ENCODE data around the gene ATXN10. TPM values are rescaled to one million over a fixed set of nuclear protein-coding genes. Genes with fewer than 3 reads are reported as not detected.
"Not testable (repeated sequence)": the region's sequence is repeated elsewhere in the genome, so short reads cannot be mapped to it uniquely, and the experiment has no call there.

The ATXN10 gene
- total RNA-seq, 2 donors from 2014 or later = 74.0 to 97.0 TPM

DNA sequence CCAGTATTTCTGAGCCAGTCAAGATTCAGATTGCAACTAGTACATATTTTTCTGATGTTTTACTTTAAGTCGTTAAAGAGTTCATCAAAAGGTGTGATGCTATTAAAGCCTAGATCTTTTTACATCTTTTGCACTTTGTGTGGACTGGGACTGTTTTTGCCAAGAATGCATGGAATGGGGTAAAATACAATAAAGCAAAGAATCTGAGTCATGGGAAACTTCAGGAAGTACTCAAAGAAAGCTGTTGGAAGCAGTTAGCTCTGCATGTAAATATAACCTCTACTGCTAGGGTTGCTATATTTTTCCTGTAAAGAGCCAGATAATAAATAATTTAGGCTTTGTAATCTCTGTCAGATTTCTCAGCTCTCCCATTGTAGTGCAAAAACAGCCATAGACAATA, 20.9 kb downstream of the ATXN10 start:
- no peaks in the 10 kb centered on the region for H3K9me3 Mint-ChIP-seq
- peaks cover 6 to 19% of the 10 kb centered on the region in 2 donors for H3K4me1 Mint-ChIP-seq (ENCODE audit: low read depth in 2 of 2)
- DNase-seq (ENCODE audit: low spot score) (no peak), ATAC-seq (no peak)
- H3K36me3 Mint-ChIP-seq = peaks cover 4% of the 10 kb centered on the region
- no peaks in the 10 kb centered on the region for H3K27me3 Mint-ChIP-seq
- H3K4me3 Mint-ChIP-seq = no peak overlapping the region
- H3K27ac Mint-ChIP-seq = no peak overlapping the region

DNA sequence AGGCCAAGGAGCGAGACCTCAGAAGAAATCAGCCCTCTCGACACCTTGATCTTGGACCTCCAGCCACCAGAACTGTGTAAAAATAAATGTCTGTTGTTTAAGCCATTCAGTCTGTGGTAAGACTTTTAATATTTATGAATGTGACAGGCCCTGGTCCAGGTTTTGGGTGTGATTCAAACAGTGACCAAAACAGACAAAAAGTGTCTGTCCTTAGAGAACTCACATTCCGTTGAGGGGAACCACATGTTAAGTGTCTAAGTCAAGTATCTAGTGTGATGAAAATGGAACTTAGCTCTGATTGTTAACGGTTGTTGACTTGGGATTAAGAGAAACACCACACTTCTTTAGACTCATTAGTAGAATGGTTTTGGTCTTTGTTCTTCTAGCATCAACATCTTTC, 22.2 kb downstream of the ATXN10 start:
- H3K27ac Mint-ChIP-seq = no peak overlapping the region
- no peak for DNase-seq (ENCODE audit: low spot score)
- H3K4me1 Mint-ChIP-seq (ENCODE audit: low read depth in 2 of 2) = peaks cover 5 to 14% of the 10 kb centered on the region in 2 donors
- H3K36me3 Mint-ChIP-seq = peaks cover 4% of the 10 kb centered on the region
- ATAC-seq = no peak
- H3K4me3 Mint-ChIP-seq = no peak overlapping the region
- H3K9me3 Mint-ChIP-seq = no peaks in the 10 kb centered on the region
- H3K27me3 Mint-ChIP-seq = no peaks in the 10 kb centered on the region

DNA sequence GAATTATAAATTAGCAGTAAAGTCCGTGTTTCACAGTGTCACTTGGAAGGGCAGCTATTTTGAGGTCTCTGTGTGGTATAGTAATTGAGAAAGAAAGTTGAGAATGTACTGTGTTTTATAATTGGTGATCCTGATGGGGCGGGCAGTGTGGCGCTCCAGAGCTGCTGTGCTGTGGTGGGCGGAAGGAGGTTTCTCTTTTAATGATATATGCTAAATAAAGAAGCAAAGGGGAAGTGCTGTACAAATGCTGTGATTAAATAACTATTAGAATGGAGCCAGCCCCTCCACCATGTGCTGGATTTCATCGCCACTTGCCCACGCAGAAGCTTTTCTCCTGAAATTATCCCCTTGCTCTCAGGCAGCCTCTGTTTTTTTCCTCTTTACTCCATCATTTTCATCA, 24.6 kb downstream of the ATXN10 start:
- peaks cover 0 to 4% of the 10 kb centered on the region in 2 donors for H3K4me1 Mint-ChIP-seq (ENCODE audit: low read depth in 2 of 2)
- no peaks in the 10 kb centered on the region for H3K9me3 Mint-ChIP-seq
- no peak for ATAC-seq
- no peak overlapping the region for H3K27ac Mint-ChIP-seq
- no peak overlapping the region for H3K4me3 Mint-ChIP-seq
- no peak for DNase-seq (ENCODE audit: low spot score)
- no peaks in the 10 kb centered on the region for H3K27me3 Mint-ChIP-seq
- H3K36me3 Mint-ChIP-seq = peaks cover 8% of the 10 kb centered on the region

DNA sequence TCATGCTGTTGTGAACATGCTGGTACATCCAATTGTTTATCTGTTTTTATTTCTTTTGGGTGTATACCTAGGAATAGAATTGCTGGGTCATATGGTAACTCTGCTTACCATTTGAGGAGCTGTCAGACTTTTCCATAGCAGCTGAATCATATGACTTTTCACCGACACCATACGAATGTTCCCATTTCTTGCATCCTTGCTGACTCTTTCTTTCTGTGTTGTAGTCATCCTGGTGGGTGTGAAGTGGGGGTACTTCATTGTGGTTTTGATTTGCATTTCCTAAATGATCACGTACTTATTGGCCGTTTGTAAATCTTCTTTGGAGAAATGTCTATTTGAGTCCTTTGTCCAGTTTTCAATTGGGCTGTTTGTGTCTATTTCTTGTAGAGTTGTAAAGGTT, 26.5 kb downstream of the ATXN10 start:
- Mint-ChIP-seq H3K27me3 (no peaks in the 10 kb centered on the region), H3K4me3 (no peak overlapping the region), H3K36me3 (peaks cover 14% of the 10 kb centered on the region), H3K27ac (no peak overlapping the region), H3K9me3 (no peaks in the 10 kb centered on the region), H3K4me1 (ENCODE audit: low read depth in 2 of 2) (peaks cover 0 to 4% of the 10 kb centered on the region in 2 donors)
- ATAC-seq (no peak), DNase-seq (ENCODE audit: low spot score) (no peak)

- Mint-ChIP-seq H3K4me1 (ENCODE audit: low read depth in 2 of 2) (peaks cover 1 to 3% of the 10 kb centered on the region in 2 donors), H3K36me3 (peaks cover 23% of the 10 kb centered on the region), H3K4me3 (no peak overlapping the region), H3K9me3 (no peaks in the 10 kb centered on the region), H3K27me3 (no peaks in the 10 kb centered on the region), H3K27ac (no peak overlapping the region)
- no peak for ATAC-seq
- DNase-seq (ENCODE audit: low spot score) = no peak
Measured at GRCh38 chr22:45702981-45703380, 31.3 kb downstream of the ATXN10 start.

- Mint-ChIP-seq H3K27me3 (no peaks in the 10 kb centered on the region), H3K36me3 (peaks cover 23% of the 10 kb centered on the region), H3K27ac (no peak overlapping the region), H3K4me3 (no peak overlapping the region), H3K4me1 (ENCODE audit: low read depth in 2 of 2) (peaks cover 4 to 6% of the 10 kb centered on the region in 2 donors), H3K9me3 (no peaks in the 10 kb centered on the region)
- ATAC-seq (no peak), DNase-seq (ENCODE audit: low spot score) (no peak)
Measured at GRCh38 chr22:45703758-45704157, 32.1 kb downstream of the ATXN10 start.

DNA sequence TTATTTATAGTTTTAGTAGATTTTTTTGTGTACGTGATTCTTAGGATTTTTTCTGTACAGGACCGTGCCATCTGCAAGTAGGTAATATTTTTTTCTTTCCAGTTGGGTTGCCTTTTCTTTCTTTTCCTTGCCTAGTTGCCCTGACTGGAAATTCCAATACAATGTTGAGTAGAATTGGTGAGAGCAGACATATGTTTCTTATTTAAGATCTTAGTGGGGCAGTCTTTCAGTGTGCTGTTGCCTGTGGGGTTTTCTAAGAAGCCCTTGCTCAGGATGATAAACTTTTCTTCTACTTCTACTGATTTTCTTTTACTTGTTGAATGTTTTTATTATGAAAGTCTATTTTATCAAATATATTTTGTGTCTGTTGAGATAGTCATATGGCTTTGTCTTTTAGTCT, 33.0 kb downstream of the ATXN10 start:
- H3K9me3 Mint-ChIP-seq = no peaks in the 10 kb centered on the region
- H3K27me3 Mint-ChIP-seq = no peaks in the 10 kb centered on the region
- no peak overlapping the region for H3K27ac Mint-ChIP-seq
- no peak for DNase-seq (ENCODE audit: low spot score)
- ATAC-seq = no peak
- H3K4me1 Mint-ChIP-seq (ENCODE audit: low read depth in 2 of 2) = peaks cover 12 to 13% of the 10 kb centered on the region in 2 donors
- H3K4me3 Mint-ChIP-seq = no peak overlapping the region
- peaks cover 29% of the 10 kb centered on the region for H3K36me3 Mint-ChIP-seq

DNA sequence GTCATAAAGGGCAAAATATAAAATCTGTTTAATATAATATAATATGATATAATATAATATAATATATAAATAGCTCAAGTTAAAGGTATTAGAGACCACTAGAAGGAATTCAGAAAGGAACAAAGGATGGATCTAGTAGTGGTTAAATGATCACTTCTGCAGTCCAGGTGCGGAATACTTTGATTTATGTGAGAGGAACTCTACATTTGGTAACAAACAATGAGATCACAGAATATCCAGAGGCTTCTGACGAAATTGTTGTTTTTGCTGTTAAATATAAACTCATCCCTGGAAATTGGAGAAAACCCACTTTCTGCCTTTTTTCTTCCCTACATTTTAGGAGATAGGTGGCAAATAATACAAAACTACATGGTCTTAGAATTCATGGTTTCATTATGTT, 36.0 kb downstream of the ATXN10 start:
- Mint-ChIP-seq H3K9me3 (no peaks in the 10 kb centered on the region), H3K27ac (no peak overlapping the region), H3K27me3 (no peaks in the 10 kb centered on the region), H3K36me3 (peaks cover 32% of the 10 kb centered on the region), H3K4me3 (no peak overlapping the region), H3K4me1 (ENCODE audit: low read depth in 2 of 2) (peaks cover 19 to 20% of the 10 kb centered on the region in 2 donors)
- ATAC-seq (no peak), DNase-seq (ENCODE audit: low spot score) (no peak)

GRCh38 chr22:45708145-45708544, 36.5 kb downstream of the ATXN10 start:
- Mint-ChIP-seq H3K36me3 (peaks cover 27% of the 10 kb centered on the region), H3K9me3 (no peaks in the 10 kb centered on the region), H3K4me1 (ENCODE audit: low read depth in 2 of 2) (peaks cover 19 to 20% of the 10 kb centered on the region in 2 donors), H3K4me3 (no peak overlapping the region), H3K27ac (no peak overlapping the region), H3K27me3 (no peaks in the 10 kb centered on the region)
- DNase-seq (ENCODE audit: low spot score) (no peak), ATAC-seq (no peak)

DNA sequence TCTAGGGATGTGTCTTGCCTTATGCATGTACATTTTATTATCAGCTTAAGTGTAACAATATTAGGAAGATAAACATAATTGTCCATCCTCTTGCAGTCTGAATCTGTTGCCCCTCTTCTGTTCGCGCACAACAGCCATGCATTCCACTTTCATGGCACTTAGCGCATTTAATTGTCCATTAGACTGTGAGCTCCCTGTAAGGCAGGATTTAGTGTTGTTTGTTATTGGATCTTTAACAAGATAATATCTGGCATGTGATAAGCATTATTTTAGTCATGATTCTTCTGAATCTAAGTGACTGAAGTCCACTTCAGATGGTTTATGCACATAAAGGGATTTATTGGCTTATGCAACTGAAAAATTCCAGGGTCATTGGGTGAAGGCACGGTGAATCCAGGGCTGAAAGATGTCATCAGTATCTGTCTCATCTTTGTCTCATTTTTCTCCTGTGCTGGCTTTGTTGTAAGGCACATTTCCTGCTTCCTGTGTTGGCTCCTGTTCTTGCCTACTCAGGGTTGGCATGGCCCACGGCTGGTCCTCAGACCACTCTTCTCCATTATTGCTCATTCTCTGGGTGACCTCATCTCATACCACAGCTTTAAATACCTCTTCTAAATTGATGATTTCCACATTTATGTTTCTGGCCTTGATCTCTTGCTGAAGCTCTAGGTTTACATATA, 37.6 kb downstream of the ATXN10 start:
- Mint-ChIP-seq H3K9me3 (no peaks in the 10 kb centered on the region), H3K4me1 (ENCODE audit: low read depth in 2 of 2) (peaks cover 19 to 20% of the 10 kb centered on the region in 2 donors), H3K27ac (no peak overlapping the region), H3K36me3 (peaks cover 23% of the 10 kb centered on the region), H3K27me3 (no peaks in the 10 kb centered on the region), H3K4me3 (no peak overlapping the region)
- ATAC-seq = peak in 1 of 2 donors; percentile 57
- no peak for DNase-seq (ENCODE audit: low spot score)

DNA sequence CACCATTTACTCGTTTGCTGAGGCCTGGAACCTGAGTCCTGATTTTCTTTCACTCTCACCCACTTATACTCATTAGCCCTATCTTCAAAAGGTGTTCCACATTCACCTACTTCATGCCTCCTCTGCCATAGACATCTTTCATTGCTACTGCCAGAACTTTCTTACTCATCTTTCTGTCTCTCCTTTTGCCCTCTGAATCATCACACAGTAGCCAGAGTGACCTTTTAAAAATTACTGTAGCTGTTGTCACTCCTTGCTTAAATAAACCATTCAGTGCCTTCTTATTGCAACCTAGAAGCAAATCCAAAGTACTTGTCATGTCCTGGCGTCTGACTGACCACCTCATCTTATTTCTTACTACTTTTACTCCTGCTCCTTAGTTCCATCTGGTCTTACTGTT, 38.2 kb downstream of the ATXN10 start:
- H3K27me3 Mint-ChIP-seq = no peaks in the 10 kb centered on the region
- ATAC-seq (no peak), DNase-seq (ENCODE audit: low spot score) (no peak)
- H3K4me3 Mint-ChIP-seq = no peak overlapping the region
- no peaks in the 10 kb centered on the region for H3K9me3 Mint-ChIP-seq
- peaks cover 19 to 20% of the 10 kb centered on the region in 2 donors for H3K4me1 Mint-ChIP-seq (ENCODE audit: low read depth in 2 of 2)
- H3K36me3 Mint-ChIP-seq = peaks cover 25% of the 10 kb centered on the region
- no peak overlapping the region for H3K27ac Mint-ChIP-seq

DNA sequence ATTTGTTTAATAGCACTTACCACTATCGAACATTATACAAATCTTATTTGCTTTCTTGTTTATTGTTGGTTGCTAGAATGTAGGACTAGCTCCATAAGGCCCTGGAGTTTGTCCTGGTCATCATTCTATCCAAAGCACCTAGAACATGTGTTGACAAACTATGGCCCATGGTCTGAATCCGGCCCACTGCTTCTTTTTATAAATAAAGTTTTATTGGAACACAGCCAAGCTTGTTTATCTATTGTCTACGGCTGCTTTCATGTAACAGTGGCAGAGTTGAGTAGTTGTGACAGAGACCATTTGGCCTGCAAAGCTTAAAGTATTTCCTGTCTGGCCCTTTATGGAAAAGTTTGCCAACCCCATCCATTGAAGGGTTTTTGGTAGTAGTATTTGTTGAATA, 38.8 kb downstream of the ATXN10 start:
- no peak for ATAC-seq
- peaks cover 17 to 20% of the 10 kb centered on the region in 2 donors for H3K4me1 Mint-ChIP-seq (ENCODE audit: low read depth in 2 of 2)
- DNase-seq (ENCODE audit: low spot score) = no peak
- H3K27ac Mint-ChIP-seq = no peak overlapping the region
- H3K4me3 Mint-ChIP-seq = no peak overlapping the region
- no peaks in the 10 kb centered on the region for H3K27me3 Mint-ChIP-seq
- peaks cover 28% of the 10 kb centered on the region for H3K36me3 Mint-ChIP-seq
- no peaks in the 10 kb centered on the region for H3K9me3 Mint-ChIP-seq

- H3K4me1 Mint-ChIP-seq (ENCODE audit: low read depth in 2 of 2) = peaks cover 9 to 11% of the 10 kb centered on the region in 2 donors
- H3K27me3 Mint-ChIP-seq; DNase-seq (ENCODE audit: low spot score); H3K9me3 Mint-ChIP-seq; H3K27ac Mint-ChIP-seq; H3K4me3 Mint-ChIP-seq; ATAC-seq: not testable (repeated sequence)
- H3K36me3 Mint-ChIP-seq = peaks cover 16% of the 10 kb centered on the region
Measured at GRCh38 chr22:45714390-45714789, 42.8 kb downstream of the ATXN10 start.

DNA sequence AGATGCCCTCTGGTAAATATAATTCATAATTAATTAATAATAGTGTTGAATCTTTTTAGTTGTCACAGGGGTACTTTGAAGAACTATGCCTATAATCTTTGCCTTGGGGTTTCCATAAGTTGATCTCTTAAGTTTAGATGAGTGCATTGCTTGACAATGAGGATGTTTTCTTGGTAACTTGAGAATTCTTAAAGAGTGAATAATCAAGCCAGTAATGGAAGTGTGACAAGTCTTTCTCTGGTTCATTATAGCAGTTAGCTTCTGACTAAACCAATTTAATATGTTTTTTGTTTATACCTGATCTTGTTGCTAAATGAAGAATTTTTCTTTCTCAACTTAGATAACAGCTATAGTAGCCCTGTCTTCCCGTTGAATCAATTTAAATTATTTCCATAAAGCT, 46.2 kb downstream of the ATXN10 start:
- H3K4me1 Mint-ChIP-seq (ENCODE audit: low read depth in 2 of 2) = peaks cover 4 to 7% of the 10 kb centered on the region in 2 donors
- peaks cover 9% of the 10 kb centered on the region for H3K36me3 Mint-ChIP-seq
- no peaks in the 10 kb centered on the region for H3K9me3 Mint-ChIP-seq
- no peak for ATAC-seq
- no peak overlapping the region for H3K4me3 Mint-ChIP-seq
- no peak overlapping the region for H3K27ac Mint-ChIP-seq
- DNase-seq (ENCODE audit: low spot score) = no peak
- no peaks in the 10 kb centered on the region for H3K27me3 Mint-ChIP-seq

- Mint-ChIP-seq H3K4me3 (no peak overlapping the region), H3K9me3 (no peaks in the 10 kb centered on the region), H3K4me1 (ENCODE audit: low read depth in 2 of 2) (peaks cover 8 to 13% of the 10 kb centered on the region in 2 donors), H3K27me3 (no peaks in the 10 kb centered on the region), H3K27ac (no peak overlapping the region), H3K36me3 (peaks cover 9% of the 10 kb centered on the region)
- ATAC-seq (no peak), DNase-seq (ENCODE audit: low spot score) (no peak)
Measured at GRCh38 chr22:45718391-45718790, 46.8 kb downstream of the ATXN10 start.

Data from natural killer cell treated with Interleukin-12 subunit alpha and Interleukin-12 subunit beta and Interleukin-15 and Interleukin-18, amount 100 ng/mL, for 72 hours (primary cell).